Right ventricle myocardium inferior (tissue), 1 donor: Measurements from ENCODE around the gene DNAH17. TPM values are rescaled to one million over a fixed set of nuclear protein-coding genes. Genes with fewer than 3 reads are reported as not detected.

Experiments used
- ATAC-seq: fragments of 200-7000 bp; cut with Tn5 transposase; one replicate; pipeline ENCODE4 v1.9.1; 2020; ENCODE audit warnings: mild to moderate bottlenecking, moderate library complexity
- DNase-seq: peaks from one replicate; pipeline ENCODE4 v3.0.0; 2021; ENCODE audit errors: missing footprints
- intact Hi-C: fragments of 100-400 bp; cut with DNase I; formaldehyde crosslinking; loops from one replicate; pipeline ENCODE4 v1.11.0; 2022
- total RNA-seq: library from RNA; stranded (reverse); fragmentation: NEBNext Ultra II Directional; extraction: Animal tissue kit (Norgen Biotek cat#: 25700); gene quantifications from one replicate; pipeline ENCODE4 v1.2.1, GENCODE V29; 2021
- donor health status: DM: no; HTN: yes; CAD: no; lungs with severe emphysema.

DNAH17 gene
- total RNA-seq, 1 donor from 2014 or later: not detected

DNA sequence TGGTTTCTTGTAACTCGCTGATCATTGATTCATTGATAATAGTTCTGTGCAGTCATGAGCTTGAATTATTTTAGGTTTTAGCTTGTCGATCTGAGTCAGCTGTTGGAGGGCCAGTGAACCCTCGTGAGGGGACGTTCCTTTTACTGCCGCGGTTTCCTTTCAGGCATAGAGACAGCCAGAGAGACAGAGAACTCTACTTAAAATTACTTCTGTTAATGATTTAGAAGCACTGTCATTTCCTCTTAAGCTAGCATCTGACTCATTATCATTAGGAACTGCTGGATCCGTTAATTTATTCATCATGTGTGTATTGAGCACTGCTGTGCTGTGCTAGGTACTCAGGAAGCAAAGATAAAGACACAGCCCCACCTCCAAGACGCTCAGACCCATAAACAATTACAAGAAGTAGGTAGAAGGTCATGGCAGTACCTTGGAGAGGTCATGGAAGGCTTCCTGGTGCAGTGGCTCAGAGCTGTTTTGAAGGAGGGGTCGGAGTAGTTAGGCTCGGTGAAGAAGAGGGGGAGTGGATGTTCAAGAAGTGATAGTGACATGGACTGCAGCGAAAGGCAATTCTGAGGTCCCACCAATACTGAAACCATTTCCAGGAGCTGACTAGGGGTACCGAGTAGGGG lies 195.5 kb downstream of the DNAH17 start:
- ATAC-seq: no peak
- intact Hi-C loops: no loop called here
- no peak for DNase-seq

DNA sequence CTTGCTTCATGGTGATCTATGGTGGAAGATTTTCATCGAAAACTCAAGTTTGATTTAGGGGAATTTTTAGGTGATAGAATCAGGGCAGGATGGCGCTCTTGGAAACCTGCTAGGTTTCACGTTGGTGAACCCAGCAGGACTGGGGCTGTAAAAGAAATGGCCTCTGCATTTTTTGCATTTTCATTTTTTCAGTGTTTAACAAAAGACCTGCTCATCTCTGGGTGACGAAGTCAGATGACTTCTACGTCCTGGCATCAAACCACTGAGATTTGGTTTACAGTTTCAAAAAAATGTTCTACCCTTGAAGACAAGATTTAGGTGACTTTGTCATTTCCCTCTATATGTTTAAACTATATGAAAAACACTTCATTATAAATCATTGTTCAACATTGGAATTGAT lies 196.8 kb downstream of the DNAH17 start:
- DNase-seq (no peak), ATAC-seq (no peak)
- intact Hi-C loops: no loop called here

DNA sequence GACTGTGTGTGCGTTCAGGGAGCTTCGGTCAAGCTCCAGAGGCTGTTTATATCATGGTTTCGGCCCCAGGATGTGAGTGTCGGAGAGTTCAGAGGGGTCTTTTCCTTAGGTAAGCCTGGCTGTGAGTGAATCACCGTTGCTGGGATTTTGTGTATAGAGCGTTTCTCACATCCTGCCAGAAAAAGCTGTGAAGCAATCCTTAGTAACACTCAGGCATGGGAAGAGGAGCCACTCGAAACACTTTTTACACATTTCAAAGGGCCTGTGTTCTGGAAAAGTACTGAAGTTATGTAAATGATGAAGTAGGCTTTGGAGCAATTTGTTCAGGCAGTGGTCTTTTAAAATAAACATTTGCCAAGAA lies 198.1 kb downstream of the DNAH17 start:
- intact Hi-C loops: no loop called here
- DNase-seq (no peak), ATAC-seq (no peak)

DNA sequence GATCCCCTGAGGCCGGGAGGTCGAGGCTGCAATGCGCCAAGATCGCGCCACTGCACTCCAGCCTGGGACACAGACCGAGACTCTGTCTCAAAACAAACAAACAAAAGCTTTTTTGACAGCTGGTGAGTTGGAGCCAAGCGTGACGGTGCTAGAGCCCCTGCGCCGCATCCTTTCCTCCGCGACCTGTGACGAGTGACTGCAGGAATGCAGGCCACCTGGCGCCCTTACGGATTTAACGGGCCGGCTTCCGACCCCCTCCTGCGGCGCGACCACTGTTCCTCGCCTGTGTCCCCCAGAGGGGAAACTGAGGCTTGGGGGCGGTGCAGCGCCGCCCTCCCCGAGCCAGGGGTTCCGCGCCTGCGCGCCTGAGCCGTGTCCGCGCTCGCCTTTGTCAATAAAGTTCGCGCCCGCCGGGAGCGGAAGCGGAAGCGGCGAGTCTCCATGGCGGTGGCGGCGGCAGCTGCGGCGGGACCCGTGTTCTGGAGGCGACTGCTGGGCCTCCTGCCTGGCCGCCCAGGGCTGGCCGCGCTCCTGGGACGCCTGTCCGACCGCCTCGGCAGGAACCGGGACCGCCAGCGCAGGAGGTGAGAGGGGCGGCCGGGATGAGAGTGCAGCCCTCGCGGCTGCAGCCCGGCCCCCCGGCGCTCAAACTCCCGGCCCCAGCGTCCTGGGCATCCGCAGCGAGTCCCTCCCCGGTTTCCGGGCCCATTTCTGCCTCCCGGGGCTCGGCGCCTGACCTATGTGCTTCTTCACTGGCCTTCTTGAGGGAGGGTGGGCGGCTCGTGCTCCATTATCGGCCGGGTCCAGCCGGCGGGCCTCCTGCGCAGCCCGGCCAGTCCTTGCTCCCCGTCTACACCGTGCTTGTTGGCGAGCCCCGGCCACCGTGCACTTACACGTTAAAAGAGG lies 198.7 kb downstream of the DNAH17 start, which contains the start of gene PGS1:
Gene PGS1 (plus strand): TSS at position 425 of the 906 bp plus-strand sequence. CDS start 17 bp downstream, at position 442.
- ATAC-seq: peak; percentile 87
- intact Hi-C loops: no loop called here
- peak; percentile 94 for DNase-seq

DNA sequence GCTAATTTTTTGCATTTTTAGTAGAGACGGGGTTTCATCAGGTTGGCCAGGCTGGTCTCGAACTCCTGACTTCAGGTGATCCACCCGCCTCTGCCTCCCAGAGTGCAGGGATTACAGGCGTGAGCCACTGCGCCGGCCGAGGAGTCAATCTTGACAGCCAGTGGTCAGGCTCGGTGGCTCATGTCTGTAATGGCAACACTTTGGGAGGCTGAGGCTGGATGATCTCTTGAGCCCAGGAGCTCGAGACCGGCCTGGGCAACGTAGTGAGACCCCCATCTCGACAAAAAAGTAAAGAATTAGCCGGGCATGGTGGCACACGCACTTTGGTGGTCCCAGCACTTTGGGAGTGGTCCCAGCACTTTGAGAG lies 199.4 kb downstream of the DNAH17 start:
- no peak for DNase-seq
- intact Hi-C loops: loop anchor here (2.0 kb wide), 1 partner anchor 17 kb away; the partner anchor contains the start of gene SOCS3
- ATAC-seq: no peak

DNA sequence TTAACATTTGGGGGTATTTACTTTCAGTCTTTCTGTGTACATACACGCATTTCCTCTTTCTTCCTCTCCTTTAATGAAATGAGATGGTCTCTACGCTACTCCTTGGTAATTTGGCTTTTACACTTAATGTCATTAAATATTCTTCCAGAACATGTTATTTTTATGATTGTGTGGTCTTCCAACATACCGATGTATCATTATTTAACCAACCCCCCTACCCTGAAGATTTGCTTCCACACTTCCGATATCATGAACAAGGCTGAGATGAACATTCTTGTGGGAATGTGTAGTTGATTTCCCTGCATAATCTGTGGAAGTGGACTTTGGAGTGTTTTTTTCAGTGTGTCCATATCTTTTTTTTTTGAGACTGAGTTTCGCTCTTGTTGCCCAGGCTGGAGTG lies 201.0 kb downstream of the DNAH17 start:
- no peak for DNase-seq
- intact Hi-C loops: loop anchor here (2.0 kb wide), 1 partner anchor 15 kb away; the partner anchor contains the start of gene SOCS3
- ATAC-seq: no peak

DNA sequence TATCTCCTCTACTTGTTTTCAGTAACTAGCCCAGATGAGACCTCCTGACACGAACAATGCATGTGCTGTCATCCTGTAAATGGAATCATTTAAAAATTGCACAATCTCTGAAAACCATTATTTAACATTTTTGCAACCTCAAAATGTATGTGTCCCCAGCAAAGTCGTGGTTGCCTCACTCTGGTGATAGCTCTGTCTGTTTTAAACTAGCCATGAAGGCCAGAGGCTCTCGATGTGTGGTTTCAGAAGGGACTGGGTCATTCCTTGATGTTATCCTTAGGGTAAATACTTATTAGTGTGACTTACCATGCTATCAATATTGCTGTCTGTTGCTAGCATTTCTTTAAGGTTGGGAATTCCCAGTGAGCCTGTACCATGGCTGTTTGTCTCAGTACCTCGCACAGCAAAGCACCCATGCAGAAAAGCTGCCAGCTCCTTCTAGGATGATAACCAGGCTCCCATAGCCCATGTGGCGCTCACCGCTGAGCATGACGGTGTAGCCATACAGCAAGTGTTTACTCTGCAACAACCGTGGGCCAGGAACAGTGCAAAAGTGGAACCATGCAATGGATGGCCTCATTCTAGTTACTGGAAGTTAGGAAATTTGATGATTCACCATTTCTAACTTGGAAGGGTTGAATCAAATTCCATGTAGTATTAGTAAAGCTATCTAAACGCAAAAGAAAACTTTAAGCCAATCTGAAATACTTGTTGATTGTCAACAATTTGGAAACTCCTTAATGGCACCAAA lies 201.6 kb downstream of the DNAH17 start:
- no peak for ATAC-seq
- intact Hi-C loops: loop anchor here (2.0 kb wide), 1 partner anchor 15 kb away; the partner anchor contains the start of gene SOCS3
- DNase-seq: peak; percentile 83

DNA sequence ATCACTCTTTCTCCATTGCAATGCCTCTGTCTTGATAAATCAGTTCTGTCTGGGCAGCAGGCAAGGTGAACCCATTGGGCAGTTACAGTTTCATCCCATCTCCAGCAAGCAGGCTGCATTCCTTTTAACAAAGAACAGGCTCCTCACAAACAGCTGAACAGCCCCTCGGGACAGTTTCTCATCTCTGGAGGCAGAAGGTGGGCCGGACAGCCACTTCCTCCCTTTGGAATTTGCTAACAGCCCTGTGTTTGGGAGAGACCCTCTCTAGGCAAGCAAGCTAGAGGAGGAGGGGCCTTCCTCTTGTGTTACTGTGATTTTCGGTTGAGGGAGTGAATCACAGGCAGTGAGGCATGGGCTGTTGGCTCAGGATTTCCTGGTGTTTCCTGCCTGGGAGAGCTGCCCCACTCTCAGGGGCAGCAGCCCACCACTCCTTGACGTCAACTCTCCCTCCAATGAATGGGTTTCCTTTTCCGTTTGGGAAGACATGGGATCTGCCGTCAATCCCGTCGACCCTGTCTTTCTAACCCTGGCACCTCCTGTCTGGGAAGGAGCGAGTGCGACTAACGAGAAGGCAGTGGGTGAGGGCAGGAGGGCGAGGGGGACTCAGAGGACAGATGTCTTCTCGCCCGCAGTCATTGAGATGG lies 202.4 kb downstream of the DNAH17 start:
- DNase-seq (no peak), ATAC-seq (no peak)
- intact Hi-C loops: no loop called here

DNA sequence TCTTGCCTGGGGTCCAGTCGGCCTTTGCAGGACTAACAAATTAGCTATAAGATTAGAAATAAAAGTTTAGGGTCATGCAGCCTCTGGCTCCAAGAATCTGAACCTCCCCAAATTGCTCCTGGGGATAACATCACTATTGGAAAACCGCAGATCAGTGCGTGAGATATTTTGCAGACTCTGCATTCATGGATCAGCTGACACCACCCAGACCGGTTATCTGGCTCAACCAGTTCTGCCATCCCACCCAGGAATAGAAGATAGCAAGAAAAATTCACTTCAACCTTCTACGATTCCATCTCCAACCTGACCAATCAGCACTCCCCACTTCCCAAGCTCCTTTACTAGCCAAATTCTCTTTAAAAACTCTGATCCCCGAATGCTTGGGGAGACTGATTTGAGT lies 203.0 kb downstream of the DNAH17 start:
- DNase-seq (no peak), ATAC-seq (no peak)
- intact Hi-C loops: no loop called here

Other genes starting within 250 kb of the DNAH17 start
- gene SOCS3, start 217.3 kb downstream of the DNAH17 start, total RNA-seq: 12.2 TPM
- gene PGS1, start 198.7 kb downstream of the DNAH17 start, total RNA-seq: 16.7 TPM
- gene CYTH1, start 204.9 kb upstream of the DNAH17 start, total RNA-seq: 34.0 TPM